Parathyroid adenoma (tissue), 2 donors: ENCODE measurements around the gene PRKAR1B.

Experiments
- H2AFZ ChIP-seq: fragments of 300-600 bp; sonication (generic); one replicate; pipeline ENCODE4 v1.7.0; 2017; ENCODE audit warnings: antibody characterized with exemption, mild to moderate bottlenecking
- H3K27ac ChIP-seq: fragments of 300-600 bp; sonication (generic); one replicate; pipeline ENCODE4 v1.7.0; 2017
- H3K27me3 ChIP-seq: fragments of 300-600 bp; sonication (generic); one replicate; pipeline ENCODE4 v1.7.0; 2017; ENCODE audit warnings: low read length; ENCODE audit not compliant: control insufficient read depth, insufficient read depth
- H3K36me3 ChIP-seq: fragments of 300-600 bp; sonication (generic); one replicate; pipeline ENCODE4 v1.7.0; 2017; ENCODE audit warnings: low read length; ENCODE audit not compliant: control insufficient read depth, insufficient read depth
- H3K4me1 ChIP-seq: fragments of 300-600 bp; sonication (generic); one replicate; pipeline ENCODE4 v1.7.0; 2017; ENCODE audit warnings: control low read depth
- H3K4me2 ChIP-seq: fragments of 300-600 bp; sonication (generic); one replicate; pipeline ENCODE4 v1.7.0; 2017; ENCODE audit warnings: low read length
- H3K4me3 ChIP-seq: fragments of 300-600 bp; sonication (generic); one replicate; pipeline ENCODE4 v1.7.0; 2017; ENCODE audit warnings: low read depth, low read length
- H3K79me2 ChIP-seq: fragments of 300-600 bp; sonication (generic); one replicate; pipeline ENCODE4 v1.7.0; 2017; ENCODE audit warnings: control low read depth
- H3K9ac ChIP-seq: fragments of 300-600 bp; sonication (generic); one replicate; pipeline ENCODE4 v1.7.0; 2017; ENCODE audit warnings: mild to moderate bottlenecking
- H3K9me3 ChIP-seq: fragments of 300-600 bp; sonication (generic); one replicate; pipeline ENCODE4 v1.7.0; 2017; ENCODE audit warnings: low read length; ENCODE audit not compliant: control insufficient read depth
- CTCF ChIP-seq: fragments of 300-600 bp; sonication (generic); IDR thresholded peaks from one replicate; pipeline ENCODE4 v1.7.0; 2017; ENCODE audit warnings: antibody characterized with exemption, mild to moderate bottlenecking
- donor health status: primary hyperparathyroidism.

PRKAR1B gene

GRCh38 chr7:742791-743190 is 15.7 kb upstream of the PRKAR1B start:
- no peak overlapping the region for H3K4me3 ChIP-seq
- H3K27ac ChIP-seq = no peak overlapping the region
- H3K4me1 ChIP-seq = no peaks in the 10 kb centered on the region
- TF ChIP-seq CTCF = no peak
- H3K9me3 ChIP-seq = no peaks in the 10 kb centered on the region
- no peak overlapping the region for H2AFZ ChIP-seq
- H3K4me2 ChIP-seq = no peak overlapping the region
- H3K36me3 ChIP-seq = no peaks in the 10 kb centered on the region
- H3K79me2 ChIP-seq = peaks cover 3% of the 10 kb centered on the region
- no peaks in the 10 kb centered on the region for H3K27me3 ChIP-seq
- H3K9ac ChIP-seq = no peak overlapping the region

- Histone ChIP-seq H3K36me3 (no peaks in the 10 kb centered on the region), H3K4me2 (no peak overlapping the region), H2AFZ (no peak overlapping the region), H3K79me2 (no peaks in the 10 kb centered on the region), H3K9ac (no peak overlapping the region), H3K9me3 (no peaks in the 10 kb centered on the region), H3K27ac (no peak overlapping the region), H3K4me1 (no peaks in the 10 kb centered on the region), H3K4me3 (no peak overlapping the region), H3K27me3 (no peaks in the 10 kb centered on the region)
- TF ChIP-seq CTCF = no peak
Measured at GRCh38 chr7:741850-742249, 14.8 kb upstream of the PRKAR1B start.

GRCh38 chr7:741191-741671 is 14.2 kb upstream of the PRKAR1B start:
- H3K36me3 ChIP-seq = no peaks in the 10 kb centered on the region

DNA sequence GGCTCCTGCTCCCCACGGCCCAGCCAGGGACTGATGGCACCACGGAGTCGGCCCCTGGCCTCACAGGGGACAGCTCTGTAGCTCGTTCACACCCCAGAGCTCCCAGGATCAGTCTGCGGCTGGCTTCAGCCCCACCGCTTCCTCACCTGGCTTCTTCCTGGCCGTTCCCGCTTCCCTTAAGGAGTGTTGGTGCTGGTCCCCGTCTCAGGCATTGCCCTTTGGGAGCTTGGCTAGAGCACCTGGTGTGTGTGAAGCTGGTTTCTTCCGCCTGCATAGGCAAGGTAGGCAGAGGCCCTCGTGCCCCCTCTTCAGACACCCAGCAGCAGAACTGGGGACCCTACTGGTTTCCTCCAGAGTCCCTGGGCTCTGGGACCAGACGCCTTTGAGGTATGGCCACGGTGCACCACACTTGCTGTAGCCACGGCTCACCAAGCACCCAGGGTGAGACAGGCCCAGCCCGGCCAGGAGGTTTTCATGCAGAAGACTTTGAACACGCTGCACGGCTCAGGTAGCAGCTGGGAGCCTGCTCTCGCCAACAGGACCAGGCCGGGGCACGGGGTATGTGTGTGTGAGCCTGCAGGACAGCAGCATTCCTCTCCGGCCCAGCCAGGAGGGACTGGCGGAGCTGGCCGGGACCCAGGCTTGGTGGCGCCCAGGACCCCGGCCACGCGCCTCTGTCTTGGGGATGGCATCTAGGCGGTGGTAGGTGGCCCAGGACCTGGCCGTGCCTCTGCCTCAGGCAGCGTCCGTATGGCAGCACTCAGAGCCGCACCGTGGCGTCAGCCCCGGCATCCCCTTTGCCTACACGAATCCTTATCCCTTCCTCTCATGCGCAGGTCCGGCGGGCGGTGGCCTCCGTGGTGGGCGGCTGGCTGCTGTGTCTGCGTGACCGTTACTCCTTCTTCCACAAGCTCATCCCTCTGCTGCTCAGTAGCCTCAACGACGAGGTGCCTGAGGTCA is 13.2 kb upstream of the PRKAR1B start:
- H2AFZ ChIP-seq = no peak overlapping the region
- H3K36me3 ChIP-seq = no peaks in the 10 kb centered on the region
- no peaks in the 10 kb centered on the region for H3K4me1 ChIP-seq
- H3K9me3 ChIP-seq = no peaks in the 10 kb centered on the region
- no peaks in the 10 kb centered on the region for H3K27me3 ChIP-seq
- TF ChIP-seq CTCF = no peak
- no peak overlapping the region for H3K27ac ChIP-seq
- H3K4me3 ChIP-seq = no peak overlapping the region
- H3K9ac ChIP-seq = no peak overlapping the region
- H3K79me2 ChIP-seq = no peaks in the 10 kb centered on the region
- no peak overlapping the region for H3K4me2 ChIP-seq

More at GRCh38 chr7:741191-741671, 14.2 kb upstream of the PRKAR1B start:
- Histone ChIP-seq H3K4me1 (no peaks in the 10 kb centered on the region), H3K9me3 (no peaks in the 10 kb centered on the region), H2AFZ (no peak overlapping the region), H3K4me2 (no peak overlapping the region), H3K27me3 (no peaks in the 10 kb centered on the region), H3K27ac (no peak overlapping the region), H3K9ac (no peak overlapping the region), H3K4me3 (no peak overlapping the region), H3K79me2 (no peaks in the 10 kb centered on the region)
- TF ChIP-seq CTCF = no peak
